SK-N-SH (cell line): ENCODE data around the gene STIL.

ENCODE experiments used
- EZH2phosphoT487 ChIP-seq: fragments of 200-600 bp; sonication (generic); IDR thresholded peaks from 2 replicates; pipeline ENCODE4 v1.6.1; 2017; ENCODE audit warnings: low read depth, mixed run types, mild to moderate bottlenecking, antibody characterized with exemption, moderate library complexity, borderline replicate concordance
- JUND ChIP-seq: IDR thresholded peaks from 2 replicates; pipeline ENCODE4 v1.4.0; 2012
- MEF2A ChIP-seq: IDR thresholded peaks from 2 replicates; pipeline ENCODE4 v1.4.0; 2012; ENCODE audit warnings: low read depth, borderline replicate concordance
- MXI1 ChIP-seq: IDR thresholded peaks from 2 replicates; pipeline ENCODE4 v1.6.1; 2012; ENCODE audit warnings: mild to moderate bottlenecking, low read depth, low read length, improper control_type of control experiment
- POLR2AphosphoS5 ChIP-seq: IDR thresholded peaks from 2 replicates; pipeline ENCODE4 v1.6.1; 2012; ENCODE audit warnings: low read depth, low read length
- RAD21 ChIP-seq: IDR thresholded peaks from 2 replicates; pipeline ENCODE4 v1.6.1; 2012; ENCODE audit warnings: mild to moderate bottlenecking, low read length
- RCOR1 ChIP-seq: fragments of 150-350 bp; IDR thresholded peaks from 2 replicates; pipeline ENCODE4 v1.6.1; 2017; ENCODE audit warnings: antibody characterized with exemption, low read length
- TEAD4 ChIP-seq: IDR thresholded peaks from 2 replicates; pipeline ENCODE4 v1.4.0; 2012; ENCODE audit warnings: mild to moderate bottlenecking, borderline replicate concordance; ENCODE audit not compliant: insufficient read depth
- USF1 ChIP-seq: IDR thresholded peaks from 2 replicates; pipeline ENCODE4 v1.4.0; 2012; ENCODE audit warnings: low read depth, borderline replicate concordance
- USF2 ChIP-seq: fragments of 150-350 bp; IDR thresholded peaks from 2 replicates; pipeline ENCODE4 v1.6.1; 2017; ENCODE audit warnings: antibody characterized with exemption, low read length, low read depth, borderline replicate concordance
- TF ChIP-seq, protein P1 (sequence below): fragments of 200-600 bp; sonication (generic); IDR thresholded peaks from 2 replicates; pipeline ENCODE4 v1.6.1; 2017; ENCODE audit warnings: antibody characterized with exemption, mild to moderate bottlenecking, moderate library complexity
- TF ChIP-seq, protein P2 (sequence below): IDR thresholded peaks from 2 replicates; pipeline ENCODE4 v1.6.1; 2012; ENCODE audit warnings: mild to moderate bottlenecking, low read depth, low read length, moderate library complexity

GRCh38 chr1:47222476-47222875, 91.5 kb downstream of the STIL start:
- TF ChIP-seq, protein P1, sequence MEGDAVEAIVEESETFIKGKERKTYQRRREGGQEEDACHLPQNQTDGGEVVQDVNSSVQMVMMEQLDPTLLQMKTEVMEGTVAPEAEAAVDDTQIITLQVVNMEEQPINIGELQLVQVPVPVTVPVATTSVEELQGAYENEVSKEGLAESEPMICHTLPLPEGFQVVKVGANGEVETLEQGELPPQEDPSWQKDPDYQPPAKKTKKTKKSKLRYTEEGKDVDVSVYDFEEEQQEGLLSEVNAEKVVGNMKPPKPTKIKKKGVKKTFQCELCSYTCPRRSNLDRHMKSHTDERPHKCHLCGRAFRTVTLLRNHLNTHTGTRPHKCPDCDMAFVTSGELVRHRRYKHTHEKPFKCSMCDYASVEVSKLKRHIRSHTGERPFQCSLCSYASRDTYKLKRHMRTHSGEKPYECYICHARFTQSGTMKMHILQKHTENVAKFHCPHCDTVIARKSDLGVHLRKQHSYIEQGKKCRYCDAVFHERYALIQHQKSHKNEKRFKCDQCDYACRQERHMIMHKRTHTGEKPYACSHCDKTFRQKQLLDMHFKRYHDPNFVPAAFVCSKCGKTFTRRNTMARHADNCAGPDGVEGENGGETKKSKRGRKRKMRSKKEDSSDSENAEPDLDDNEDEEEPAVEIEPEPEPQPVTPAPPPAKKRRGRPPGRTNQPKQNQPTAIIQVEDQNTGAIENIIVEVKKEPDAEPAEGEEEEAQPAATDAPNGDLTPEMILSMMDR = no peak
- TF ChIP-seq POLR2AphosphoS5 = no peak
- TF ChIP-seq RCOR1 = no peak
- TF ChIP-seq MXI1 = no peak
- TF ChIP-seq, protein P2, sequence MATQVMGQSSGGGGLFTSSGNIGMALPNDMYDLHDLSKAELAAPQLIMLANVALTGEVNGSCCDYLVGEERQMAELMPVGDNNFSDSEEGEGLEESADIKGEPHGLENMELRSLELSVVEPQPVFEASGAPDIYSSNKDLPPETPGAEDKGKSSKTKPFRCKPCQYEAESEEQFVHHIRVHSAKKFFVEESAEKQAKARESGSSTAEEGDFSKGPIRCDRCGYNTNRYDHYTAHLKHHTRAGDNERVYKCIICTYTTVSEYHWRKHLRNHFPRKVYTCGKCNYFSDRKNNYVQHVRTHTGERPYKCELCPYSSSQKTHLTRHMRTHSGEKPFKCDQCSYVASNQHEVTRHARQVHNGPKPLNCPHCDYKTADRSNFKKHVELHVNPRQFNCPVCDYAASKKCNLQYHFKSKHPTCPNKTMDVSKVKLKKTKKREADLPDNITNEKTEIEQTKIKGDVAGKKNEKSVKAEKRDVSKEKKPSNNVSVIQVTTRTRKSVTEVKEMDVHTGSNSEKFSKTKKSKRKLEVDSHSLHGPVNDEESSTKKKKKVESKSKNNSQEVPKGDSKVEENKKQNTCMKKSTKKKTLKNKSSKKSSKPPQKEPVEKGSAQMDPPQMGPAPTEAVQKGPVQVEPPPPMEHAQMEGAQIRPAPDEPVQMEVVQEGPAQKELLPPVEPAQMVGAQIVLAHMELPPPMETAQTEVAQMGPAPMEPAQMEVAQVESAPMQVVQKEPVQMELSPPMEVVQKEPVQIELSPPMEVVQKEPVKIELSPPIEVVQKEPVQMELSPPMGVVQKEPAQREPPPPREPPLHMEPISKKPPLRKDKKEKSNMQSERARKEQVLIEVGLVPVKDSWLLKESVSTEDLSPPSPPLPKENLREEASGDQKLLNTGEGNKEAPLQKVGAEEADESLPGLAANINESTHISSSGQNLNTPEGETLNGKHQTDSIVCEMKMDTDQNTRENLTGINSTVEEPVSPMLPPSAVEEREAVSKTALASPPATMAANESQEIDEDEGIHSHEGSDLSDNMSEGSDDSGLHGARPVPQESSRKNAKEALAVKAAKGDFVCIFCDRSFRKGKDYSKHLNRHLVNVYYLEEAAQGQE = no peak
- no peak for TF ChIP-seq USF1
- no peak for TF ChIP-seq TEAD4
- TF ChIP-seq USF2 = no peak
- TF ChIP-seq RAD21 = no peak
- TF ChIP-seq MEF2A = no peak
- no peak for TF ChIP-seq JUND
- no peak for TF ChIP-seq EZH2phosphoT487
